HG03064 (cell line): ENCODE data around the gene CKMT1B.
"Not testable (repeated sequence)": the region's sequence is repeated elsewhere in the genome, so short reads cannot be mapped to it uniquely, and the experiment has no call there.

Source experiments
- ATAC-seq: cut with Tn5 transposase; IDR thresholded peaks from one replicate; pipeline ENCODE4 v1.9.1; 2021; ENCODE audit warnings: low read depth; ENCODE audit not compliant: unreplicated experiment

CKMT1B gene

GRCh38 chr15:43626937-43627336, 33.1 kb downstream of the CKMT1B start:
- ATAC-seq: not testable (repeated sequence)

DNA sequence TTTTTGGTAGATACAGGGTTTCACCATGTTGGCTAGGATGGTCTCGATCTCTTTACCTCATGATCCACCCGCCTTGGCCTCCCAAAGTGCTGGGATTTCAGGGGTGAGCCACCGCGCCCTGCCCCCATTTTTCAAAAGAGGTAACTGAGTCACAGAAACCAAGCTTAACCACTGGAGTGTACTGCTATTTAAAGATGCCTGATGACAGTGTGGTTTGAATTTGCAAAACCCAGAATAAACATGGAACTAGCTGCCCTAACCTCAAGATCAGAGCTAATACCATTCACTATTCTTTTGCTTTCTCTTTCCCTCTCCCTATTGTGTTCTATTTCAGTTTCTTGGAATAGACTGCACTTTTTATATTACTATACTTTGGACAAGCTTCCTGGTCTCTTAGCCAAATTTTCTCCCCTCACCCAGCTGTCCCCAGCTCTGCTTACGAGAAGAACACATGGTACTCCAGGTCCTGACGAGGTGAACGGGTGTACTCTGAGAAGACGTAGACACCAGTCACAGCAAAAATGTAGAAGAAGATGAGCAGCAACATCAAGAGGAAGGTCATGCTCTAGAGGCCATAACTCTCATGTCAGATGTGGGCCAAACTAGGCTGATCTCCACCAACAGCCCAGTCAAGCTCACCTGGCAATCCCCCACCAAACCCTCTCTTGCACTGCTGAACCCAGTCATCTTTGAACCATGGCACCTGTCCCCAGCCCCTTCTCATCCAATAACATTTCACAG, 44.8 kb downstream of the CKMT1B start:
- ATAC-seq: not testable (repeated sequence)
